ENCODE measurements around the gene KIF21A.
"Not testable (repeated sequence)": the region's sequence is repeated elsewhere in the genome, so short reads cannot be mapped to it uniquely, and the experiment has no call there.

KIF21A gene, protein sequence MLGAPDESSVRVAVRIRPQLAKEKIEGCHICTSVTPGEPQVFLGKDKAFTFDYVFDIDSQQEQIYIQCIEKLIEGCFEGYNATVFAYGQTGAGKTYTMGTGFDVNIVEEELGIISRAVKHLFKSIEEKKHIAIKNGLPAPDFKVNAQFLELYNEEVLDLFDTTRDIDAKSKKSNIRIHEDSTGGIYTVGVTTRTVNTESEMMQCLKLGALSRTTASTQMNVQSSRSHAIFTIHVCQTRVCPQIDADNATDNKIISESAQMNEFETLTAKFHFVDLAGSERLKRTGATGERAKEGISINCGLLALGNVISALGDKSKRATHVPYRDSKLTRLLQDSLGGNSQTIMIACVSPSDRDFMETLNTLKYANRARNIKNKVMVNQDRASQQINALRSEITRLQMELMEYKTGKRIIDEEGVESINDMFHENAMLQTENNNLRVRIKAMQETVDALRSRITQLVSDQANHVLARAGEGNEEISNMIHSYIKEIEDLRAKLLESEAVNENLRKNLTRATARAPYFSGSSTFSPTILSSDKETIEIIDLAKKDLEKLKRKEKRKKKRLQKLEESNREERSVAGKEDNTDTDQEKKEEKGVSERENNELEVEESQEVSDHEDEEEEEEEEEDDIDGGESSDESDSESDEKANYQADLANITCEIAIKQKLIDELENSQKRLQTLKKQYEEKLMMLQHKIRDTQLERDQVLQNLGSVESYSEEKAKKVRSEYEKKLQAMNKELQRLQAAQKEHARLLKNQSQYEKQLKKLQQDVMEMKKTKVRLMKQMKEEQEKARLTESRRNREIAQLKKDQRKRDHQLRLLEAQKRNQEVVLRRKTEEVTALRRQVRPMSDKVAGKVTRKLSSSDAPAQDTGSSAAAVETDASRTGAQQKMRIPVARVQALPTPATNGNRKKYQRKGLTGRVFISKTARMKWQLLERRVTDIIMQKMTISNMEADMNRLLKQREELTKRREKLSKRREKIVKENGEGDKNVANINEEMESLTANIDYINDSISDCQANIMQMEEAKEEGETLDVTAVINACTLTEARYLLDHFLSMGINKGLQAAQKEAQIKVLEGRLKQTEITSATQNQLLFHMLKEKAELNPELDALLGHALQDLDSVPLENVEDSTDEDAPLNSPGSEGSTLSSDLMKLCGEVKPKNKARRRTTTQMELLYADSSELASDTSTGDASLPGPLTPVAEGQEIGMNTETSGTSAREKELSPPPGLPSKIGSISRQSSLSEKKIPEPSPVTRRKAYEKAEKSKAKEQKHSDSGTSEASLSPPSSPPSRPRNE (N-terminal part only)
- total RNA-seq, result 50.3 to 97.0 reads per million in 2 donors

DNA sequence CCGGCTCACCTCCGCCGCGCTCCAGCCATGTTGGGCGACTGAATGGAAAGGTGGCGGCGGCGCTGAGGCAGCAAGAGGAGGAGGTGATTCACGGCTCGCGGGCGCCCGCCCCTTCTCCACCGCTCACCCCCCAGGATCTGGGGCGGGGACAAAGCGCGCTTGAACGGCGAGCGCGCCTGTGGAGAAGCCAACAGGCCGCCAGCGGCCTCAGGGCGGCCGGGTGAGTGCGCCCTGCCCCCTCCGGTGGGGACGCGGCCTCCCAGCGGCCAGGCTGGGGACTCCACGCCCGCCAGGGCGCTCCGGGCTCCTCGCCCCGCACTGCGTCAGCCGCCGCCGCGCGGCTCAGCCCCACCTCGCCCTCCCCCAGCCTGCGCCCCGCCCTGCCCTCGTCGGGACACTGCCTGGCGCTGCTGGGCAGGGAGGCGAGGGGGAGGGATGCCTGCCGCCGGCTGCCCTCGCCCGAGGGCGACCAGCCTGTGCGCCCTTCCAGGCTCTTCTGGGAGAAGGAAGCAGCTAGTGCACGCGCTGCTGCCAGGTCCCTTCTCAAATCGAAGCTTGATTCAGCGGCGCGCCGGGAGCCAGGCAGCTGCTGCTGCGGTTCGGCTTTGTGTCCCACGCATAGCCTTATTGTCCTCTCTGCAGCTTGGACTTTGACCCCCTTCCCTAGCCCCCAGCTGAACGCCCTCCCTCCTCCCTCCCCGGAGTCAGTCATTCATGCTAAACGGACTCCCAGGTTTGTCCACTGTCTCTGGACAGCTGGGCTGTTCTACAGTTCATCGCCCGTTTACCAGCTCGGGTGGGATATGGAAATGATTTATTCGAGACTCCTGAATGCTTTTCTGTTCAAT lies at the start of gene KIF21A:
Gene KIF21A, minus strand, starts transcription at position 40 of the 848 bp plus-strand sequence. CDS start 150 bp downstream, outside the sequence.
- peak; percentile 88 for DNase-seq

DNA sequence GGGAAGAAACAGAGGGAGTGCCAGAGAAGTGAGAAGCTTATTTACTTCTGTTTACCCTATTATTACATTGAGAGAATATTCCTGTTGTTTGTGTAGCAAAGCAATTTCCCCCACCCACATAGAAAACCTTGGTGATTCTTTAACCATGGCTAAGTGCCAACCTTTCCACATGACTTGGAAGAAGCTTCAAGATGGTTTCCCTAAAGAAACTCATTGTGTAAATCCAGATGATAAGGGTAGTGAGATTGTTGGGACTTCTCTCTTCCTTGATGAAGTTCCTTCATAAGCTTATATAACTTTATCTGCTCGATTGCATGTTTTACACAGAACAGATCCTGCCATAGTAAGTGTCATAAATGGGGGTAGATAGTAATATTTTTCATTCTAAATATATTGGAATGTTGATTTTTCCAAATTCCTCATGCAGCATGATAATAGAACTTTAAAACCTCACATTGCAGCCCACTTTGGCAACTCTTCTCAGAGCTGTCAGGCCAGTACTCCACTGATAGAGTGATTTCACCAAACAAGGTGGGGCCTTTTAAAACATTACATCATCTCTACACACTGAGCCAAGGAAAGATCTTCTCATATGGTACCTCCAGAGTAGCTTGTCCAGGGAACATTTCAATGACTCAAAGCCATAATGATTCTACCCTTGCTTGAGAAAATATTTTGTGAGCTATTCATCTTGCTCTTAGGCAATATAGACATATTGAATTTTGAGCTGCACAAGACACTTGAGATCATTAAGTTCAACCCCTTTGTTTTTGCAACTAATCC lies 47.8 kb upstream of the KIF21A start:
- no peak for DNase-seq

DNA sequence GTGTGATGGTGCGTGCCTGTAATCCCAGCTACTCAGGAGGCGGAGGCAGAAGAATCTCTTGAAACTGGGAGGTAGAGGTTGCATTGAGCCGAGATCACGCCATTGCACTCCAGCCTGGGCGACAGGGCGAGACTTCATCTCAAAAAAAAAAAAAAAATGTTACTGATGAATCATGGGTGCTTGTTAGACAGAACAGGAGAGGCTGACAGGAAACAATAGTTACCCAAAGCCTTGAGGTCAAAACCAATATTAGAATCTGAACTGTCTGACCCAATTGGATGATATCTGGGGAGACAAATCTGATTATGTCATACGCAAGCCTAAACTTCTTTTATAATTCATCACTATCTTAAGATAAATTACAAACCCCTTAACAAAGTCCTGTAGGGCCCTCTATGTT lies 40.7 kb upstream of the KIF21A start:
- no peak for DNase-seq

DNA sequence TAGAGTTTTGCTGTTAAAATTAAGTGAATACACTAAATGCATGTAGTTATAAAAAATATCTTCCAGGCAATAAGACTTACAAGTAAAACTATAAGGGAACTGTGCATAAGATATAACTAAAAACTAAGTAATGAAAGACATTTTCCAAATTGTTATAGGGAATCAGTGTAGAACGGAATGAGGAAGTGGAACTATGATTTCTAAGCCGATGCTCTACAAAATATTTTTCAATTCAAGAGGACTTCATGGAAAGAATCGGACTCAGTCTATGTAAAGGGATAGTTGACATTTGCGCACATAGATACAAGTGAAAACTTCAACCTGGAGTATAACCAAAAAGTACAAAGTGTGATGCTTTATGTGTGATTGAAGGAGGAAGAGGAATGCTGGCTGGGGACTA lies 40.1 kb upstream of the KIF21A start:
- DNase-seq, result no peak

DNA sequence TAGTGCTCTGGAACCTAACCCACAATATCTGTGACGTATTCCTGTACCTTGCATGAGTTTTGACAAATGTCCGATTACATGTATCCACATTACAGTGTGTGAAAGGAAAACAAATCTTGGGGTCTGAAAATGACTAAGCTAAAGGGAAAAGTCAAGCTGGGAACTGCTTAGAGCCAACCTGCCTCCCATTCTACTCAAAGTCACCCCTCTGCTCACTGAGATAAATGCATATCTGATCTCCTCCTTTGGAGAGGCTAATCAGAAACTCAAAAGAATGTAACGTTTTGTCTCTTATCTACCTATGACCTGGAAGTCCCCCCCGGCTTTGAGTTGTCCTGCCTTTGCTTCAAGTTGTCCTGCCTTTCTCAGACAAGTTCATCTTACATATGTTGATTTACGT lies 34.0 kb upstream of the KIF21A start:
- DNase-seq, result no peak

DNA sequence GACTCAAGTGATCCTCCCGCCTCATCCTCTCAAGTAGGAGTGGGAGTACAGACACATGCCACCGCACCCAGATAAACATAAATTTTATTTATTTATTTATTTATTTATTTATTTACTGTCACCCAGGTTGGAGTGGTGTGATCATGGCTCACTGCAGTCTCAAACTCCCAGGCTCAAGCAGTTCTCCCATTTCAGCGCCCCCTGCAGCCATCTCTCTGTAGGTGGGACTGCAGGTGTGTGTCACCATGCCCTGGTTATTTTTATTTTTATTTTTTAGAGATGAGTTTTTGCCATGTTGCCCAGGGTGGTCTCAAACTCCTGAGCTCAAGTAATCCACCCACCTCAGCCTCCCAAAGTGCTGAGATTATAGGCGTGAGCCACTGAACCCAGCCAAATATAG lies 33.2 kb upstream of the KIF21A start:
- no peak for DNase-seq

DNA sequence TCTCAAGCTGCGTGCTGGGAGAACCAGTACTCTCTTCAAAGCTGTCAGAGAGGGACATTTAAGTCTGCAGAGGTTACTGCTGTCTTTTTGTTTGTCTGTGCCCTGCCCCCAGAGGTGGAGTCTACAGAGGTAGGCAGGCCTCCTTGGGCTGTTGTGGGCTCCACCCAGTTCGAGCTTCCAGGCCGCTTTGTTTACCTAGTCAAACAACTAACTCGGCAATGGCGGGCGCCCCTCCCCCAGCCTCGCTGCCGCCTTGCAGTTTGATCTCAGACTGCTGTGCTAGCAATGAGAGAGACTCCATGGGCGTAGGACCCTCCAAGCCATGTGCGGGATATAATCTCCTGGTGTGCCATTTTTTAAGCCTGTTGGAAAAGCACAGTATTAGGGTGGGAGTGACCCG lies 32.2 kb upstream of the KIF21A start:
- DNase-seq, result not testable (repeated sequence)

DNA sequence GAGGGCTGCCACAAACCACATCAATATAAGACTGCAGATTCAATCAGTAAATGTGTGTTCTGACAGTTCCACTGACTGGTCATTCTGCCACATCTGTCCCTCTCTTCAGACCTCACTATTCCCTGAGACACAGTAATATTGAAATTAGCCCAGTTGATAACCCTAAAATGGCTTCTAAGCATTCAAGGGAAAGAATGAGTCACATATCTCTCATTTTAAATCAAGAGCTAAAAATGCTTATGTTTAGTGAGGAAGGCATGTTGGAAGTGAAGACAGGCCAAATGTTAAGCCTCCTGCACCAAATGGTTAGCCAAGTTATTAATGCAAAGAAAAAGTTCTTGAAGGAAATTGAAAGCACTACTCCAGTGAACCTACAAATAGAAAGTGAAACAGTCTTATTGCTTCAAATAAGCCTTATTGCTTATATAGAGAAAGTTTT lies 24.5 kb upstream of the KIF21A start:
- no peak for DNase-seq

DNA sequence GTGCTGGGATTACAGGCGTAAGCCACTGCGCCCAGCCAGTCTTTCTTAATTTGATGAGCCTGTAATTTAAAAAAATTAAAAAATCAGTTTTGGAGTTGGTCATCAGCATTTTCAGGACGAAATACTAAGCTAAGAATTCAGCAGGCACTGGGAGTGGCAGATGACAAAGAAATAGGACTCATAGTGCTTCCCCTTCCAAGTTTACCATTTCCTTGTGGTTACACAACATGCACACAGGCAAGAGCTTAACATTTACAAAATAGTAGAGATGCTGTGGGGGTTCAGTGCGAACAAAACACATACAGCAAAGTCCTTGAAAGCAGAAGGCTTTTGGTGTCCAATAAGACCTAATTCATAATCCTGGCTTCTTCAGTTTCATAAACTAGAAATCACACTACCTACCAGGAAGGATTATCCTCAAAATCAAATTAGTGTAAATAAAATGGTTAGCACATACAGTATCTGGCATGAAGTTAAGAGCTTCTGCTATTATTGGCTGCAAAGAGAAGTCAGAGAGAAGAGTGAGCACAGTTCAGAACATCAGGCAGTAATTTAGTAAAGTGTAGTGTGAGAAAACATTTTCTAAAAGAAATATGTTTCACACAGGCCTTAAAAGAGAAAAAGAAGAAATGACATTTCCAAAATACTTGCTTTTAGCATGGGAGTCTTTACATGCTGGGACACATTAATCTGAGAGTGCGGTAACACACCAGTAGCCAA lies 22.2 kb upstream of the KIF21A start:
- no peak for DNase-seq

DNA sequence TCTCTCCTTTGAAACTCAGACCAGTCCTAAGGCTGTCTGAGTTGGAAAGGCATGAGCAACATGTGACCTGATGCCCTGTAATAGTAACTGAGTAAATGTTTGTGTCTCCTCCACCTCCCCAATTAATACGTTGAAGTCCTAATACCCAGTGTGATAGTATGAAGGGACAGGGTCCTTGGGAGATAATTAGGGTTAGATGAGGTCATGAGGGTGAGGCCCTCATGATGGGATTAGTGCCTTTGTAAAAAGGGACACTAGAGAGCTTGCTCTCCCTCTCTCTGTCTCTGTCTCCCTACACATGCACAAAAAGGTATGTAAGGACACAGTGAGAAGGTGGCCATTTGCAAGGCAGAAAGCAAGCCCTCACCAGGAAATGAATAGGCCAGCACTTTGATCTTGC lies 18.1 kb upstream of the KIF21A start:
- no peak for DNase-seq

DNA sequence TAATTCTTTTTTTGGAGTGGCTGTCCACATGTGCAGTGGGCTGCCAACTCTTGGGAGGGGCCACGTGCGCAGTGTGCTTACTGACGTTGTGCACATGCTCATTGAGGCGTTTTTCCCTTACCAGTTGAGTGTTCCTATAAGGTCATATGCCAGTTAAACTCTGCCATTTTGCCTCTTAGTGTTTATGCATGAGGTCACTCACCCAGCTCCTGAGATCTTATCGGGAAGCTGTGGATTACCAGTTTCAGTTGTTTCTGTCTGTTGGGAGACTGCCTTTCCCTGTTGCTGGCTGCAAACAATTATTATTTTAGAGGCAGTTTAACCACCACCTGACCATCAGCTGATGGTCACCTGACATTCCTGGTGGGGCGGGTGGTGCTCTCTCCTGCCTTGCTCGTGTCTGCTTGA lies 16.1 kb upstream of the KIF21A start:
- DNase-seq, result no peak

DNA sequence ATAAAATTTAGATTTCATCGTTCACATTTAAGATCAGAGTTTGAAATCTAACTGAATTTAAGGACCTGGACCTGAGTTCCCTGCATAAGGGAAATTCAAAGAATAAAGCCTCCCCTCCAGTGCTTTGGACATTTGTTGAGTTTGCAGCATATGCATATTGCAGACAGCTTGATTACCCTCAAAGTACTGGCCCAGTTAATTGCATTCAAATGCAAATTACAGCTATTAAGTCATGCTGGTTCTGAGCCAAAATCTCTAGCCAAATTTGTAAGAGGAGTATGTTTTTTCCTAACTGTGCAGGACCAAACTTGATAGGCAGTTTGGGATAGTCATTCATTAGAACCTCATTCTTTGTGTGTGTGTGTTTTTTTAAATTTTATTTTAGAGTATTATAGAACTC lies 9.1 kb upstream of the KIF21A start:
- no peak for DNase-seq

DNA sequence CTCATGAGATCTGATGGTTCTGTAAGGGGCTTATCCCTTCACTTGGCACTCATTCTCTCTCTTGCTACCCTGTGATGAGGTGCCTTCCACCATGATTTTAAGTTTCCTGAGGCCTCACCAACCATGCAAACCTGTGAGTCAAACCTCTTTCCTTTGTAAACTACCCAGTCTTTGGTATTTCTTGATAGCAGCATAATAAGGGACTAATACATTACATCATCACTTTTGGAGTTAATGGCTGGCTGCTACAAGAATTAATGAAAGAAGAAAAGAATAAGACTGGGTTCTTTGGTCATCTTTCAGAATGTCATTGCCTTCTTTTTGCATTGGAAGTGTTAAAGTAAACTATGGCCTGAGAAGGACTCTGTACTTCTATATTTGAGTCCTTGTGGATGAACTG lies 5.1 kb upstream of the KIF21A start:
- no peak for DNase-seq

DNA sequence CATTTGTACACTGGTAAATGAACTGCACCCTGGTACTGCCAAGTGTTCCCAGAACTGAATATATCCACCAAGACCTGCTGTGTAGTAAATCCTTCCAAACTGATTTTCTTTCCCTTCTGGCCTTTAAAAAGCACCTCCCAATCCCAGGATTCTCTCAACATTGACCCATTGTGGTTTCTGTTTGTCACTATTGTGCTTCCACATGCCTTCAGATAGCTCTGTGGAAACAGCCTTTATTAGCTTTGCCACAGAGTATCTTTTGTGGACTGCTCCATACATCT lies 949 bp upstream of the KIF21A start:
- no peak for DNase-seq

DNA sequence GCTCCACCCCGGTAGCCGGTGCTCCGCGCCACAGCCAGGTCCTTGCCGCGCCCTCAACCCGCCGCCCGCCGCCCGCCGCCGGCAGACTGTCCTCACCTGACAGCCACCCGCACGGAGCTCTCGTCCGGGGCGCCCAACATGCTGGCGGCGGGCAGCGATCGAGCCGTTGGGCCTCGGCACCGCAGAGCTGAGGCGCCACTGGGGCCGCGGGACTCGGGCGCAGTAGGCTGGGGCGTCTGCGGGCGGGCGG lies 164 bp downstream of the KIF21A start:
- DNase-seq, result no peak

DNA sequence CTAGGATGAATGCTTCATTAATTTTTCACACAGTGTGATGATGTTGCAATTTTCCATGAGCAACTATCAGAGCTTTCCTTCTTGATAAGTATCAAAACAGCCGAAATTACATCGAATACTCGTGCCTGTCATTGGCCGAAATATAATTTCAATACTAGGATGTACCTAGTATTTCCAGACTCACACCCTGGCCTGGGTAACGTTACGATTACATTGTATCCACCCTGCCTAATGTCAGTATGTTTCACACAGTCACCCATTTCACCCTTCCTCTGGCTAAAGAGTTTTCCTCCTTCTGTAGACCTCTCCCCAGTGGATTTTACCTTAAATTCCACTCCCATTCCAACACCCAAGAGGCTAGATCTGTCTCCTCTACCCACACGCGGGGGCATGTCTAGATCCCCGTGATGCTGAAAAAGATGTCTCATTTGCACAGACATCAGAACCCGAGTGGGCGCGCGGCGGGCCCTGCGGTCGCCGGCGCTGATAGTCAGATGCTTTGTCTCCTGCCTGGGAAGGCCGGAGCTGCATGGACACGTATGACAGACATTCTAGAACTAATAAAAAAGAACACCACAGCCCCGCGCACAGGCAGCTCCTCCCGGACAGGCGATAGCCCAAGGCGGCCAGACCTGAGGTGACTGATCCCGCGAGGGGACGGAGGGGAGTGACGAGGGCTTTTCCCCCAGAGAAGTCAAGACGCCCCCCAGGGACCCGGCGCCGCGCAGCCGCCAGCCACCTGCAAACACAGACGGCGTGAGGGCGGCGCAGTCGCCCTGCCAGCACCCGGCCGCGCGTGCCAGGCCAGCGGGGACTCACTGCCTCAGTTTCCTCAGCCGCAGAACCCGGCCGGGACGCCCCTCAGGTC lies 723 bp downstream of the KIF21A start:
- peak; percentile 36 for DNase-seq

DNA sequence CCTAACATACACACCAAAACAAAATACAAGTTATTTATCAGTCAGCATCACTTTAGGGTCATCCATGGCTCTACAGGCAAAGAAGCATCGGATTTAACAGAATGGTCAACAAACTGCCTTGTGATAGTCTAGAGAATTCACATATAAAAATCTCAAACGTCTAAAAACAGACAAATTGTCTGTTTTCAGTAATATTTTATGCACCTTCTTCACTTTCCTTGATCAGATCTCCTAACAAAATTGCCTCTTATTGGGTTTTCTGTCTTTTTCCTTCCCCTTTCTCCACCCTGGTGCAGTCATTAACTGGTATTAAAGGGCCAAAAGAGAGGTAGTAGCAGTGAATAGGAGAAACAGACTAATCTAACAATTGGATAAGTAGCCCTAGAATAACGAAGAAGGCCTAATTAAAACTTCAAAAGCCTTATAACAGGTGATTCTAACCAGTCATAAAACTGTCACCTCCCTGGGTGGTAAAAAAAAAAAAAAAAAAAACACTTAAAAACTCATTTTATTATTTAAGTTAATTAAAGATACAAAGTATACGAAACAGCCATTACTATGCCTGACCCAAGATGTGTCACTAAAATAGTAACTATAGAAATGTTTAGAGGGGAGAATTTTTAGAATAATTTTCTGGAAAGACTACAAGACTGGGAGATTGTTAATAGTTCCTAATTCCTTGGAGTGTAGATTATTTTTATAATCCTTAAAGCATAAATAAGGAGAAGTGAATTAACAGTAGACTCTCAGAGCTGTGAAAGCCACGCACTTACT lies 1.5 kb downstream of the KIF21A start:
- no peak for DNase-seq

DNA sequence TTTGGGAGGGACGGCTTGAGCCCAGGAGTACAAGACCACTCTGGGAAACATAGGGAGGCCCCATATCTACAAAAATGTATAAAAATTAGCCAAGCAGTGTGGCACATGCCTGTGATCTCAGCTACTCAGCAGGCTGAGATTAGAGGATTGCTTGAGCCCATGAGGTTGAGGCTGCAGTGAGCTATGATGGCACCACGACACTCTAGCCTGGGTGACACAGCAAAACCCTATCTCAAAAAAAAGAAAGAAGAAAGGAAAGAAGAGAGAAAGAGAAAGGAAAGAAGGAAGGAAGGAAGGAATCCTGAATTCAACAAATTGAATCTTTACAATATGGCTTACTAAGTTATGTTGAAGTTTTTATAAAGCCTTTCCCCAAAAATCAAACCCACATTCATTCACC lies 2.1 kb downstream of the KIF21A start:
- DNase-seq, result no peak

DNA sequence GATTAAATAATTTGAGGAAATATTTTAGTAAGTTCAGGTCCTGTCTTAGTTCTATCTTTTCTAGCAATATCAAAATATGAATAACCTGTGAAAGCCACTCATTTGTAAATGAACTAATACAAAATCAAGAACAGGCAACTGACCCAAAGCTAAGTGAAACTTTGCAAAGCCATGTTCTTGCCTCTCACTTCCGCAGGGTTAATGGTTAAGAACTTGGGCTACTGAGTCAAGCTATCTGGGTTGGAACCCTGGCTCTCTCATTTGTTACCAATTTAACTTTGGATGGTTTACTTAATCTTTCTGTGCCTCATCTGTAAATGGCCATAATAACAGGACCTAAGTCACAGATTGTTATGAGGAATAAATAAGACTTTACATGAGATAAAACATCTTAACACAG lies 2.8 kb downstream of the KIF21A start:
- DNase-seq, result no peak
